Measurements from ENCODE around the gene BMP6. TPM values are rescaled to one million over a fixed set of nuclear protein-coding genes. Genes with fewer than 3 reads are reported as not detected.

BMP6 gene
- total and polyA plus RNA-seq, 9 donors = 0.51 to 2.4 (median 1.4) TPM

- no peak for DNase-seq
- WGBS (ENCODE audit: insufficient coverage) = 79% methylated on average over 14 of the region's 21 CpGs
- no peak overlapping the region for H3K27ac ChIP-seq (ENCODE audit: low read length)
- no peak overlapping the region for H3K4me3 ChIP-seq (ENCODE audit: low read length)
- H3K9me3 ChIP-seq (replicated peaks; ENCODE audit: control insufficient read depth, low read depth, low read length) = no peaks in the 10 kb centered on the region
- H3K4me1 ChIP-seq (ENCODE audit: control insufficient read depth, insufficient read depth, low read length) = no peaks in the 10 kb centered on the region
- H3K27me3 ChIP-seq (ENCODE audit: control insufficient read depth, insufficient read depth, low read length) = peaks cover 5% of the 10 kb centered on the region
- H3K36me3 ChIP-seq (ENCODE audit: control insufficient read depth, insufficient read depth, low read length) = no peaks in the 10 kb centered on the region
Measured at GRCh38 chr6:7691675-7692452, 34.0 kb upstream of the BMP6 start.

DNA sequence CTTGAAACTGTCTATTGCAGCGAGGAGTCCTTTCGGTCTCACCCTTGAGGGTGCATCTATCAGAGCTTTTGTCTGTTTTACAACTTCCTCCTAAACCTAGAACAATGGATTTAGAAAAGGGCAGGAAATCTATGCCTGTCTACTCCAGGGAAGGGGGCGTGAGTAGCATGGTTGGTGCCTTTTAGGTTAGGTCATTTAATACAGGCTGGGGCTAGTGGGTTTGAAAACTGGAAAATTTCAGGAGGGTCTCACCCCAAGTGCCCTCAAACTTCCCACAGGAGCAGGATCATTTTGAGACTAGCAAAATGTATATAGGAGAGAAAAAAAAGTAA is 33.5 kb upstream of the BMP6 start:
- no peak overlapping the region for H3K27ac ChIP-seq (ENCODE audit: low read length)
- no peak overlapping the region for H3K4me3 ChIP-seq (ENCODE audit: low read length)
- DNase-seq = no peak
- H3K4me1 ChIP-seq (ENCODE audit: control insufficient read depth, insufficient read depth, low read length) = no peaks in the 10 kb centered on the region
- no peaks in the 10 kb centered on the region for H3K36me3 ChIP-seq (ENCODE audit: control insufficient read depth, insufficient read depth, low read length)
- no CpG with 5 or more reads among the region's 3 CpGs for WGBS (ENCODE audit: insufficient coverage)
- H3K9me3 ChIP-seq (replicated peaks; ENCODE audit: control insufficient read depth, low read depth, low read length) = no peaks in the 10 kb centered on the region
- H3K27me3 ChIP-seq (ENCODE audit: control insufficient read depth, insufficient read depth, low read length) = peaks cover 5% of the 10 kb centered on the region

- no peaks in the 10 kb centered on the region for H3K36me3 ChIP-seq (ENCODE audit: control insufficient read depth, insufficient read depth, low read length)
- H3K9me3 ChIP-seq (replicated peaks; ENCODE audit: control insufficient read depth, low read depth, low read length) = no peaks in the 10 kb centered on the region
- no peak overlapping the region for H3K4me3 ChIP-seq (ENCODE audit: low read length)
- no peak for DNase-seq
- H3K4me1 ChIP-seq (ENCODE audit: control insufficient read depth, insufficient read depth, low read length) = no peaks in the 10 kb centered on the region
- WGBS (ENCODE audit: insufficient coverage) = 87% methylated on average over 9 of the region's 10 CpGs
- H3K27ac ChIP-seq (ENCODE audit: low read length) = no peak overlapping the region
- H3K27me3 ChIP-seq (ENCODE audit: control insufficient read depth, insufficient read depth, low read length) = peaks cover 3% of the 10 kb centered on the region
Measured at GRCh38 chr6:7693827-7694226, 32.1 kb upstream of the BMP6 start.

DNA sequence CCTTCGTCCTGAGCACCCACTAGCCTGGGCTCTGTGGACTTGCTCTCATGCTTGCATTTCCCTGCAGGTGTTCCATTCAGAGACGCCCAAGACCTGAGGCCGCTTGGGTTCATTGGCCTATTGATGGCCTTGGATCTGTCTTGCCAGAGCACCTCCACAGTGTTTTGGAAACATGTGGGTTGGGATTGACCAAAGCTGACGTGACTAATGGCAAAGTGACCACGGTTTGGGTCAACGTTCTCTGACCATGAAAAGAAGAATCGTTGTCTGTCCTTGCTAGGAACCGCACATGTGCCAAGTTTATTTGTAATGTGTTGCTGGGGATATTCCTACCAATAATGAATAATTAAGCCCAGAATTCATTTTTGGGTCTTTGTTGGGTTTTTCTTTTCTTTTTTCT is 29.8 kb upstream of the BMP6 start:
- Histone ChIP-seq H3K4me1 (ENCODE audit: control insufficient read depth, insufficient read depth, low read length) (no peaks in the 10 kb centered on the region), H3K4me3 (ENCODE audit: low read length) (no peak overlapping the region), H3K27ac (ENCODE audit: low read length) (no peak overlapping the region), H3K36me3 (ENCODE audit: control insufficient read depth, insufficient read depth, low read length) (no peaks in the 10 kb centered on the region), H3K27me3 (ENCODE audit: control insufficient read depth, insufficient read depth, low read length) (peaks cover 3% of the 10 kb centered on the region), H3K9me3 (replicated peaks; ENCODE audit: control insufficient read depth, low read depth, low read length) (no peaks in the 10 kb centered on the region)
- DNase-seq = no peak
- 96% methylated on average over 3 of the region's 8 CpGs for WGBS (ENCODE audit: insufficient coverage)

DNA sequence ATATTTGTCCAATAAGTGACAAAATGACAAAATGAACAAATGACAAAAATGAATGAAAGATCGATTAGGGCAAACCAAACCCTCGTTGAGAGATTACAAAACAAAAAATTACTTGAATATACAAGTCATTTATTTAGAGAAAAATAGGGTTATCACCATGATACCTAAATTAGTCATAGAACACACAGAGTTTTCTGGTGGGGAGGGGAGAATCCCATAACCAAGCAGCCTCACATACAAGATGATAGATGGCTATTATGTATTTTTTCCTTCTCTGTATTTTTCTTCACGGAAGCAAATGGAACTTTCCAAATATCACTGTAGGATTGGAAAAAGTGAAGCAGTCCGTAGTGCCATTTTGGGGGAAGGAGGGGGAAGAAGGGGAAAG is 28.5 kb upstream of the BMP6 start:
- Histone ChIP-seq H3K36me3 (ENCODE audit: control insufficient read depth, insufficient read depth, low read length) (no peaks in the 10 kb centered on the region), H3K4me1 (ENCODE audit: control insufficient read depth, insufficient read depth, low read length) (no peaks in the 10 kb centered on the region), H3K4me3 (ENCODE audit: low read length) (no peak overlapping the region), H3K9me3 (replicated peaks; ENCODE audit: control insufficient read depth, low read depth, low read length) (no peaks in the 10 kb centered on the region), H3K27ac (ENCODE audit: low read length) (no peak overlapping the region), H3K27me3 (ENCODE audit: control insufficient read depth, insufficient read depth, low read length) (no peaks in the 10 kb centered on the region)
- no CpG with 5 or more reads among the region's 4 CpGs for WGBS (ENCODE audit: insufficient coverage)
- peak; percentile 23 for DNase-seq

GRCh38 chr6:7697820-7698623 is 27.9 kb upstream of the BMP6 start:
- 52% methylated on average over 3 of the region's 12 CpGs for WGBS (ENCODE audit: insufficient coverage)
- no peaks in the 10 kb centered on the region for H3K36me3 ChIP-seq (ENCODE audit: control insufficient read depth, insufficient read depth, low read length)
- no peak overlapping the region for H3K27ac ChIP-seq (ENCODE audit: low read length)
- DNase-seq = peak; percentile 40
- H3K4me1 ChIP-seq (ENCODE audit: control insufficient read depth, insufficient read depth, low read length) = no peaks in the 10 kb centered on the region
- H3K4me3 ChIP-seq (ENCODE audit: low read length) = no peak overlapping the region
- H3K27me3 ChIP-seq (ENCODE audit: control insufficient read depth, insufficient read depth, low read length) = no peaks in the 10 kb centered on the region
- H3K9me3 ChIP-seq (replicated peaks; ENCODE audit: control insufficient read depth, low read depth, low read length) = no peaks in the 10 kb centered on the region

- H3K9me3 ChIP-seq (replicated peaks; ENCODE audit: control insufficient read depth, low read depth, low read length) = no peaks in the 10 kb centered on the region
- no peaks in the 10 kb centered on the region for H3K27me3 ChIP-seq (ENCODE audit: control insufficient read depth, insufficient read depth, low read length)
- no peak overlapping the region for H3K4me3 ChIP-seq (ENCODE audit: low read length)
- no peak for DNase-seq
- H3K27ac ChIP-seq (ENCODE audit: low read length) = no peak overlapping the region
- H3K36me3 ChIP-seq (ENCODE audit: control insufficient read depth, insufficient read depth, low read length) = no peaks in the 10 kb centered on the region
- WGBS (ENCODE audit: insufficient coverage) = 83% methylated on average over 1 of the region's 5 CpGs
- no peaks in the 10 kb centered on the region for H3K4me1 ChIP-seq (ENCODE audit: control insufficient read depth, insufficient read depth, low read length)
Measured at GRCh38 chr6:7701212-7701834, 24.6 kb upstream of the BMP6 start.

GRCh38 chr6:7703148-7703680 is 22.7 kb upstream of the BMP6 start:
- WGBS (ENCODE audit: insufficient coverage) = no CpG with 5 or more reads among the region's 3 CpGs
- no peaks in the 10 kb centered on the region for H3K9me3 ChIP-seq (replicated peaks; ENCODE audit: control insufficient read depth, low read depth, low read length)
- no peak overlapping the region for H3K27ac ChIP-seq (ENCODE audit: low read length)
- no peak for DNase-seq
- H3K4me1 ChIP-seq (ENCODE audit: control insufficient read depth, insufficient read depth, low read length) = no peaks in the 10 kb centered on the region
- no peaks in the 10 kb centered on the region for H3K27me3 ChIP-seq (ENCODE audit: control insufficient read depth, insufficient read depth, low read length)
- no peak overlapping the region for H3K4me3 ChIP-seq (ENCODE audit: low read length)
- H3K36me3 ChIP-seq (ENCODE audit: control insufficient read depth, insufficient read depth, low read length) = no peaks in the 10 kb centered on the region

DNA sequence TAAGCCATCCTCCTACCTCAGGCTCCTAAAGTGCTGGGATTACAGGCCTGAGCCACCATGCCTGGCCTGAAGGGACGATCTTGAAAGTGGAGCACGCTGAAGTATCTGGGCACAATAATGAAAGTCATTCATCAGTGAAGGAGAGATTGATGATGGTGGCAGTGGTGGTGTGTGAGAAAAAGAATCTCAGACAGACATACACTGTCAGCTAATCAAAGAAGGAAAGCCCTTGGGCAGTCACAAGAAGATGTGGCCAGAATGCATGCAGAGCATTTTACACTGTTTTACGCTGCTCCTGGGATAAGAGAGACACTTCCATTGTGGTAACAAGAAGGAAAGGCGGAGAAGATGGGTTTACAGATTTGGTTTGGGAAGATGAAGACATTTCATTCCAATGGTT is 20.4 kb upstream of the BMP6 start:
- no peaks in the 10 kb centered on the region for H3K27me3 ChIP-seq (ENCODE audit: control insufficient read depth, insufficient read depth, low read length)
- H3K4me1 ChIP-seq (ENCODE audit: control insufficient read depth, insufficient read depth, low read length) = no peaks in the 10 kb centered on the region
- DNase-seq = no peak
- H3K36me3 ChIP-seq (ENCODE audit: control insufficient read depth, insufficient read depth, low read length) = no peaks in the 10 kb centered on the region
- H3K27ac ChIP-seq (ENCODE audit: low read length) = no peak overlapping the region
- no peak overlapping the region for H3K4me3 ChIP-seq (ENCODE audit: low read length)
- WGBS (ENCODE audit: insufficient coverage) = 79% methylated on average over 2 of the region's 4 CpGs
- no peaks in the 10 kb centered on the region for H3K9me3 ChIP-seq (replicated peaks; ENCODE audit: control insufficient read depth, low read depth, low read length)

GRCh38 chr6:7706269-7706668 is 19.6 kb upstream of the BMP6 start:
- H3K27ac ChIP-seq (ENCODE audit: low read length) = no peak overlapping the region
- H3K9me3 ChIP-seq (replicated peaks; ENCODE audit: control insufficient read depth, low read depth, low read length) = no peaks in the 10 kb centered on the region
- no peaks in the 10 kb centered on the region for H3K36me3 ChIP-seq (ENCODE audit: control insufficient read depth, insufficient read depth, low read length)
- no peak for DNase-seq
- no peaks in the 10 kb centered on the region for H3K27me3 ChIP-seq (ENCODE audit: control insufficient read depth, insufficient read depth, low read length)
- H3K4me1 ChIP-seq (ENCODE audit: control insufficient read depth, insufficient read depth, low read length) = no peaks in the 10 kb centered on the region
- 56% methylated on average over 3 of the region's 4 CpGs for WGBS (ENCODE audit: insufficient coverage)
- no peak overlapping the region for H3K4me3 ChIP-seq (ENCODE audit: low read length)

All from muscle of leg (tissue), 11 donors.